K562 (cell line): Measurements from ENCODE around the gene MBOAT7. TPM values are rescaled to one million over a fixed set of nuclear protein-coding genes. Genes with fewer than 3 reads are reported as not detected.
A peak's percentile ranks its signal among the peaks of the same experiment; 100 is the strongest.

Experiments
- ARID1B ChIP-seq: fragments of 450-650 bp; IDR thresholded peaks from 2 replicates; pipeline ENCODE4 v1.6.1; 2016; ENCODE audit warnings: antibody characterized with exemption, mild to moderate bottlenecking, inconsistent platforms
- CTBP1 ChIP-seq: fragments of 450-650 bp; IDR thresholded peaks from 2 replicates; pipeline ENCODE4 v1.6.1; 2016; ENCODE audit warnings: borderline replicate concordance
- FOXP4 ChIP-seq: sonication (generic); formaldehyde crosslinking; IDR thresholded peaks from 2 replicates; pipeline ENCODE4 v1.8.0; 2022; ENCODE audit warnings: mild to moderate bottlenecking, missing genetic modification reagents, borderline replicate concordance
- GABPA ChIP-seq: fragments of 200-800 bp; sonication (Bioruptor generic); conservative IDR thresholded peaks from 2 replicates; pipeline ENCODE4 v1.6.1; 2016; ENCODE audit warnings: low read depth, missing genetic modification characterization, missing compliant biosample characterization
- MBD1 ChIP-seq: fragments of 250-450 bp; sonication (Bioruptor Pico); IDR thresholded peaks from 2 replicates; pipeline ENCODE4 v1.8.0; 2022; ENCODE audit warnings: inconsistent platforms
- NEUROD1 ChIP-seq: fragments of 150-350 bp; IDR thresholded peaks from 2 replicates; pipeline ENCODE4 v1.6.1; 2014; ENCODE audit warnings: borderline replicate concordance, low read length, low read depth; ENCODE audit not compliant: partially characterized antibody
- POLR2A ChIP-seq: fragments of 450-650 bp; conservative IDR thresholded peaks from 2 replicates; pipeline ENCODE4 v1.6.1; 2016
- PRPF4 ChIP-seq: fragments of 200-400 bp; formaldehyde crosslinking; IDR thresholded peaks from one replicate; pipeline ENCODE4 v1.6.1; 2017; ENCODE audit warnings: low read length, low read depth, mild to moderate bottlenecking; ENCODE audit not compliant: insufficient read depth, poor library complexity, severe bottlenecking
- SNIP1 ChIP-seq: fragments of 450-650 bp; IDR thresholded peaks from 2 replicates; pipeline ENCODE4 v1.7.1; 2017; ENCODE audit warnings: low read depth, mild to moderate bottlenecking
- SRSF3 ChIP-seq: fragments of 200-400 bp; formaldehyde crosslinking; IDR thresholded peaks from 2 replicates; pipeline ENCODE4 v1.6.1; 2016; ENCODE audit warnings: mild to moderate bottlenecking, low read length, moderate library complexity; ENCODE audit not compliant: insufficient read depth
- WHSC1 ChIP-seq: IDR thresholded peaks from one replicate; pipeline ENCODE4 v1.6.1; 2012; ENCODE audit warnings: low read length, control low read depth, inconsistent platforms
- YBX1 ChIP-seq: fragments of 450-650 bp; IDR thresholded peaks from 2 replicates; pipeline ENCODE4 v1.7.1; 2016; ENCODE audit warnings: mild to moderate bottlenecking
- ZBTB11 ChIP-seq, 3 experiments: fragments of 200-800 bp in 1 of 3; fragments of 250-450 bp in 1 of 3; fragments of 450-650 bp in 1 of 3; sonication (Bioruptor Pico) in 1 of 3; sonication (Bioruptor generic) in 1 of 3; formaldehyde crosslinking in 1 of 3; IDR thresholded peaks; 2 replicates each; pipeline versions ENCODE4 v1.6.1 to v1.8.0; 2016 to 2022; ENCODE audit warnings: mild to moderate bottlenecking in 2 of 3, missing genetic modification characterization in 2 of 3, missing compliant biosample characterization in 1 of 3, moderate library complexity in 1 of 3
- ZBTB34 ChIP-seq: fragments of 250-450 bp; sonication (Bioruptor Pico); IDR thresholded peaks from 2 replicates; pipeline ENCODE4 v1.8.0; 2021; ENCODE audit warnings: mild to moderate bottlenecking, moderate library complexity
- ZEB2 ChIP-seq: fragments of 450-650 bp; IDR thresholded peaks from 2 replicates; pipeline ENCODE4 v1.6.1; 2016
- ZNF561 ChIP-seq: fragments of 450-650 bp; formaldehyde crosslinking; conservative IDR thresholded peaks from 2 replicates; pipeline ENCODE4 v1.4.0; 2020; ENCODE audit warnings: mild to moderate bottlenecking, moderate library complexity
- ZNF668 ChIP-seq: fragments of 250-450 bp; sonication (Bioruptor Pico); IDR thresholded peaks from 2 replicates; pipeline ENCODE4 v1.8.0; 2022; ENCODE audit warnings: mild to moderate bottlenecking, inconsistent platforms
- ZNF707 ChIP-seq: fragments of 250-450 bp; sonication (Bioruptor Pico); conservative IDR thresholded peaks from 2 replicates; pipeline ENCODE4 v1.8.0; 2022; ENCODE audit warnings: inconsistent platforms, mild to moderate bottlenecking, moderate library complexity
- ZNF76 ChIP-seq: fragments of 250-450 bp; sonication (Bioruptor Pico); IDR thresholded peaks from 2 replicates; pipeline ENCODE4 v1.4.0; 2020; ENCODE audit warnings: mild to moderate bottlenecking, moderate library complexity, borderline replicate concordance
- polyA plus RNA-seq, 8 experiments: library from polyadenylated mRNA; depleted of rRNA in 4 of 8; stranded (reverse) in 5 of 8; unstranded in 3 of 8; fragments of >200 nt; fragmentation: Nextera tagmentation in 2 of 8; fragmentation: Illumina TruSeq in 1 of 8; extraction: Ambion mirVana in 2 of 8; extraction: Trizol in 1 of 8; gene quantifications; 2 replicates each; pipeline versions ENCODE4 v1.2.1 to v1.2.3, GENCODE V29; 2011 to 2014; ENCODE audit warnings: inconsistent platforms in 1 of 8, missing spikeins in 1 of 8
- total RNA-seq, 7 experiments: library from RNA; depleted of rRNA in 6 of 7; stranded (reverse); fragments of >200 nt in 6 of 7; fragmentation: Illumina TruSeq in 2 of 7; extraction: Trizol in 2 of 7; gene quantifications; 2 replicates each; pipeline versions ENCODE4 v1.2.1 to v1.2.3, GENCODE V29; 2011 to 2021; ENCODE audit warnings: low replicate concordance in 1 of 7

The MBOAT7 gene
- total and polyA plus RNA-seq, 9 of the 15 experiments (the other 6 are each of a cell fraction or from before 2014, with no cell fraction given) = 1.4 to 153 (median 56.1) TPM

- TF ChIP-seq PRPF4 (no peak), ZBTB34 (CRISPR knock-in tag) (no peak), YBX1 (no peak), ZNF561 (CRISPR knock-in tag) (no peak), CTBP1 (peak; percentile 82), POLR2A (peak; percentile 67), ZNF707 (CRISPR knock-in tag) (no peak), FOXP4 (CRISPR knock-in tag) (no peak), MBD1 (CRISPR knock-in tag) (no peak), ZEB2 (peak; percentile 97), GABPA (tag) (0 out of 2 replicates have a peak, but pooled peaks have one; percentile 39), WHSC1 (no peak), SNIP1 (no peak), NEUROD1 (peak; percentile 14), ARID1B (no peak), ZNF668 (no peak), ZBTB11 (CRISPR knock-in tag; IDR thresholded peaks at IDR 0.05) (no peak), SRSF3 (no peak), ZNF76 (CRISPR knock-in tag) (no peak)
Observed at GRCh38 chr19:54172471-54173358, 16.7 kb downstream of the MBOAT7 start, which contains the start of gene TMC4 (continued).
